ENCODE data around the gene NPTX2.

The NPTX2 gene

DNA sequence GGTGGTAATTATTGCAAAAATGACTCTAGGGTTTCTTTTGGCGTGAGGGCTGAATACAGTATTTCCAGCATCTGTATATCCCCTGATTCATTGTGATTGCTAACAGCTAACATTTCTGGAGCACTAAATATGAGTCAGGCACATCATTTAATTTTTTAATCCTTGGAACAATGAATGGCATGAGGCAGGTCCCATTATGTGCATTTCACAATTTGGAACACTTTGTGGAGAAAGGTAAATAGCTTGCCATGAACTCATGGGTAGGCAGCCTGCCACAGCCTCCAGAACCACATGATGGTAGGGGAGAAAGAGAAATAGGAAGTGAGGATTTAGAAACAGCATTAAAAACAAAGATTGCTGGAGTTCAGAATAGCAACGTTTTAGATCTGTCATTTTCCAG is 1.7 kb downstream of the NPTX2 start:
- DNase-seq: no peak

GRCh38 chr7:98619450-98620321 is 2.6 kb downstream of the NPTX2 start:
- DNase-seq: no peak

DNA sequence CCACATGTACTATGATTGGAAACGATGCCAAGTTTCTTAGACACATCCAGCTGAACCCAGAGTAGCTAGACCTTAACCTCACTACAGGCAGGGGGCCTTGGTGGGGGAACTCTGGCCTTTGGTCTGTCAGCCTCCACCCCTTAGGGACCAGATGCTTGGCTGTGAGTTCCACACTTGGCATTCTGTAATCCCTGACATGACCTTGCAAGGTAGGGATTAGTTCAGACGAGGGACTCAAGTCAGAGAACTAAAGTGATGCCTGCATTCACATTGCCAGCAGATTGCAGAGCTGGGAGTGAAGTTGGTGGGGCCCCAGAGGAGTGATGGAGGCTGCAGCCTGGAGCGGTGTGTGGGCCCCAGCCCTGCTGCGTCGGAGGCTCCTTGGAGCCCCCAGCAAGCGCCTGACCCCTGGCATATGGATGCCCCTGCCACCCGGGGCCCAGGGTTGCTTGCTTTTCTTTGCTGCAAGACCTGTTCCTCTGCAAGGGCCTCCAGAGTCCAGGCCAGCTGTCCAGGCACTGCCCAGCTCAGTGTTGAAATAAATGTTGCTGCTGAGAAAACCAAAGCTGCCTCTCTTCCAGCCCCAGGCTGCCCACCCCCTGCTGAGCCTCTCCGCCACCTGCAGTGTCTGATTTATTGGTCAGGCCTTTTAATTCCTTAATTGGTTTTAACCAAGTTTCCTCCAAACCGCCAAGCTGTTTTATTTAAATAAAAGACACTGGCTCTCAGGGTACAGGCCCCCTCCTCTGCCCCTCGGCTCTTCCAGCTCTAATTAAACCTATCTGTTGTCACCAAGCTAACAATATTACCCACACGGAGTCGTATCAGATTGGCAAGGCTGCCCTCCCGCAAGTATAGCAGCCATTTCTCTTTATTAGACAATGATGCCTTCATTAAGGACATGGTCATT is 4.7 kb downstream of the NPTX2 start:
- DNase-seq: no peak

DNA sequence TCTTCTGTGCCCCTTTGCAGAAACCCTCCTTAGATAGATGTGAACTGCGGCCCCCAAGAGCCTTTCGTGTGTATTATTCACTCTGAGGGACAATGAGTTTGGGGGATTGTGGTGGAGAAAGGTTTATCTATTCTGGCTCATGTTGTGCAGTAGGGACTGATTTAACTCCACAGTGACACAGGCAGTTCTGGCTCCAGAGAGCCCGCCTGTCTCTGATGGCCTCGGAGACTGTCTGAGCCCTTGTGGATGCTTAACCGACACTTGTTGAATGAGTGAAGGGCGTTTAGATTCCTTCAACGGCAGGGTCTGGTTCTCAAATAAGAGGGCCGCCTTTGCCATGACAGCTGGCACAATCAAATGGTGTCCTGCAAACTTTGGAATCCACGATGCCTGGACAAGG is 5.8 kb downstream of the NPTX2 start:
- no peak for DNase-seq

GRCh38 chr7:98624846-98625420 is 7.8 kb downstream of the NPTX2 start:
- no peak for DNase-seq

DNA sequence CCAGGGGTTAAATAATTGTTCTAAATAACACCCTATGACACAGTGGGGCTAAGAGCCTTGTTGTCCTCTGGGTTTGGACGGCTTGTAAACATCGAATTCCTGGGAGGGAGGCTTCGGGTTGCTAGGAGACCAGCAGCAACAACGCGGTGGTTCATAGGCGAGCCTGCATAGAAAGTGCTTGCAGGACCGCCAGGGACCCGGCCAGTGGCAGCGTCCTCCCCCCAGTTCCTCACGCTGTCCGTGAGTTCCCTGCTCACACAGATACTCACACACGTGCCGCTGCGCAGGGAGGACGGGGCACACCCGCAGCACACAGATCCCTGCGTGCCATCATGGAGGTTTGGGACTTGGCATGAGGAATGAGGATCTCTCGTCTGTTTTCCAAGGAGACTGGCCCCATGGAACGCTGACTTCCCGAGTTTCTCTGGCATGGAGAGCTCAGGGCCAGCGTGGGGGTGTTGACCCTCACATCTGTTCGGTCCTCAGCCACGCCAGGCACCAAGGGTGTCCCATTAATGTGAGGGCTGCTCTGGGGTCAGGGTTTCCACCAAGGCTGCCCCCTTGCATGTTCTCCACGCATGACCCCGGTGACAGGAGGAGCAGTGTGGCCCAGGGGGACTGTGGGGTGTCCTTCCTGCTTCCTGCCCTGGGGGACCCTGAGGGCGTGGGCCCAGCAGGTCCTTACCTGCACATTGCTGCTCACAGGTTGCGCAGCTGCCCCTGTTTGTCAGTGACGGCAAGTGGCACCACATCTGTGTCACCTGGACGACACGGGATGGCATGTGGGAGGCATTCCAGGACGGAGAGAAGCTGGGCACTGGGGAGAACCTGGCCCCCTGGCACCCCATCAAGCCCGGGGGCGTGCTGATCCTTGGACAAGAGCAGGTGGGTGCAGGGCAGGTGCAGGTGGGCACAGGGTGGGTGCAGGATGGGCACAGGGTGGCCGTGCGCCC is 9.7 kb downstream of the NPTX2 start:
- no peak for DNase-seq

DNA sequence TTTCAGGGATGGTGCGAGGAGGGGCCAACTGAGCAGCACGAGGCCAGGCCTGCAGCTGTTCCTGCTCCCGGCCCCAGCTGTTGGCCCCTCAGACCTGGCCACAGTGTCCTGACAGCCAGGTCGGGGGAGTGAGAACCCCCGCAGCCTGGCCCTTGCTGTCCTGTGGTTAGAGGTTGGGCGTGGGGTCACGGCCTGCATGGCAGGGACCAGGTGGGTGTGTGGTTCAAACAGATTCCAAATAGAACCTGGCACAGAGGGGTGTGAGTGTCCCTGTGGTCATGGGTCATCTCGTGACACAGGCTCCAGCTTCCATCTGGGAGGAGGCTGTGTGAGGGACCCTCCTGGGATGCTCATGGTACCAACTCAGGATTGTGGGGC is 10.3 kb downstream of the NPTX2 start:
- DNase-seq: no peak

GRCh38 chr7:98628418-98628817 is 11.3 kb downstream of the NPTX2 start:
- DNase-seq: no peak

DNA sequence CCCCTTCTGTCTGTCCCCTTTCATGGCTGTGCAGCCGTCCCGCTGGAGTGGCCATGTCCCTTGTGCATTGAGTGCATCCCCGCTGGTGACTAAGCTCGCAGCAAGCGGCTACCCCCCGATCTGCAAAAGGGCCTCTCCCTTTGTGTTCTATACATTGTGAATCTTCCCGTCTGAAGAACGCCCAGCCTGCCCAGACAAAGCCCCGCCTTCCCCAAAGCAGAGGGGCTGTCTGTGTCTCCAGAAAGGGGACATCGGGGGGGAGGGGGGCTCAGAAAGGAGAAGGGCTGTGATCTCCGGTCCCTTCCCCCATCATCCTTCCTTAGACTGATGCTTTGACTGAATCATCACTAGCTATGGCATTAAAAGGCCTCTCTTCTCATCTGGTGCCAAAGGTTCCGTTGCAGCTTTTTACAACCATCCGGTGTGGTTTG is 11.9 kb downstream of the NPTX2 start:
- no peak for DNase-seq

DNA sequence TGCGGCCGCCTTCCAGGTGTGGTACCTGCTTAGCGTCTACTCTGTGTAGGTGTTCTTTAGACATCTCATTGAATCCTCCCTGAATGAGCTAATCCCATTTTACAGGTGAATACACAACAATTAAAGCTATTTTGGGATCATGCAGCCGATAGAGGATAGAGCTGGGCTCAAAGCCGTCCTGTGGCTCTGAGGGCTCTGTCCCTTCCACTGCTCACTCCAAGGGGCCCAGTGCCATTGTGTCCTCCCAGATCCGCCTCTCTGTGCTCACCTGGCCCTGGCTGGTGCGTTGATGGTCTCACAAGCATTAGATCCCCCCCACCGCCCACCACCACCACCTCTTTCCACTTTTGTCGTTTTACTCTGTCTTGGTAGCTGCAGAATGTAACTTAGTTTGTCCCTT is 13.1 kb downstream of the NPTX2 start:
- no peak for DNase-seq

GRCh38 chr7:98630770-98631169 is 13.7 kb downstream of the NPTX2 start:
- DNase-seq: no peak

GRCh38 chr7:98638853-98639252 is 21.8 kb downstream of the NPTX2 start:
- no peak for DNase-seq

- DNase-seq: no peak
These were observed 23.3 kb downstream of the NPTX2 start for GRCh38 chr7:98640375-98640774.

GRCh38 chr7:98641646-98642500 is 24.8 kb downstream of the NPTX2 start:
- DNase-seq: peak; percentile 47

- no peak for DNase-seq
These were observed 26.3 kb downstream of the NPTX2 start for GRCh38 chr7:98643236-98643985.

GRCh38 chr7:98646465-98646864 is 29.4 kb downstream of the NPTX2 start:
- no peak for DNase-seq

- no peak for DNase-seq
These were observed 30.2 kb downstream of the NPTX2 start for GRCh38 chr7:98647326-98647725.

GRCh38 chr7:98651760-98652159 is 34.7 kb downstream of the NPTX2 start:
- DNase-seq: no peak

- no peak for DNase-seq
These were observed 36.7 kb downstream of the NPTX2 start for GRCh38 chr7:98653601-98654310.
